PC-3 (cell line): Measurements from ENCODE around the gene KAZN.

Source experiments
- EZH2 ChIP-seq: fragments of 300-600 bp; sonication (generic); IDR thresholded peaks from one replicate; pipeline ENCODE4 v1.6.1; 2017; ENCODE audit warnings: antibody characterized with exemption, mild to moderate bottlenecking, low read length; ENCODE audit not compliant: unreplicated experiment
- EZH2phosphoT487 ChIP-seq: fragments of 300-600 bp; sonication (generic); IDR thresholded peaks from 2 replicates; pipeline ENCODE4 v1.6.1; 2018; ENCODE audit warnings: mild to moderate bottlenecking, antibody characterized with exemption, low read length, borderline replicate concordance
- TF ChIP-seq, protein P1 (sequence below): fragments of 300-600 bp; sonication (generic); conservative IDR thresholded peaks from 2 replicates; pipeline ENCODE4 v1.5.1; 2017; ENCODE audit warnings: antibody characterized with exemption, low read depth, mild to moderate bottlenecking, low read length

DNA sequence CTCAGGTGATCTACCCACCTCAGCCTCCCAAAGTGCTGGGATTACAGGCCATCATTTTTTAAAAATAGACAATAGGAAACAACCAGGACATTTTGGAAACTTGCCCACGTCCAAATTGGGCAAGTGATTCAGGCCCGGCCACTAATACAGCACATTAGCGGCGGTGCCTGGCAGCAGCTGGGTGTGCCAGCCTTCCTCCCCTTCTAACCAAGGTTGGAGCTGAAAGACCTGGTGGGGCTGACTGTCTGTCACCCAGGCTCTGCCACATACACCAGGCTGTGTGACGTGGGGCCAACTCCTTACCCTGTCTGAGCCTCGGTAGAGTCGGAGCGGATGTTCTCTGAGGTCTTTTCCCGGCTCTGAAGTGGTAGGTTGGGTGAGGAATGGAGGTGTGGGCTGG lies 525.4 kb downstream of the KAZN start:
- TF ChIP-seq, protein P1, sequence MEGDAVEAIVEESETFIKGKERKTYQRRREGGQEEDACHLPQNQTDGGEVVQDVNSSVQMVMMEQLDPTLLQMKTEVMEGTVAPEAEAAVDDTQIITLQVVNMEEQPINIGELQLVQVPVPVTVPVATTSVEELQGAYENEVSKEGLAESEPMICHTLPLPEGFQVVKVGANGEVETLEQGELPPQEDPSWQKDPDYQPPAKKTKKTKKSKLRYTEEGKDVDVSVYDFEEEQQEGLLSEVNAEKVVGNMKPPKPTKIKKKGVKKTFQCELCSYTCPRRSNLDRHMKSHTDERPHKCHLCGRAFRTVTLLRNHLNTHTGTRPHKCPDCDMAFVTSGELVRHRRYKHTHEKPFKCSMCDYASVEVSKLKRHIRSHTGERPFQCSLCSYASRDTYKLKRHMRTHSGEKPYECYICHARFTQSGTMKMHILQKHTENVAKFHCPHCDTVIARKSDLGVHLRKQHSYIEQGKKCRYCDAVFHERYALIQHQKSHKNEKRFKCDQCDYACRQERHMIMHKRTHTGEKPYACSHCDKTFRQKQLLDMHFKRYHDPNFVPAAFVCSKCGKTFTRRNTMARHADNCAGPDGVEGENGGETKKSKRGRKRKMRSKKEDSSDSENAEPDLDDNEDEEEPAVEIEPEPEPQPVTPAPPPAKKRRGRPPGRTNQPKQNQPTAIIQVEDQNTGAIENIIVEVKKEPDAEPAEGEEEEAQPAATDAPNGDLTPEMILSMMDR: no peak
- TF ChIP-seq EZH2 (no peak), EZH2phosphoT487 (no peak)
